CD14-positive monocyte (primary cell): ENCODE results near the gene HLTF. TPM values are rescaled to one million over a fixed set of nuclear protein-coding genes. Genes with fewer than 3 reads are reported as not detected.

Experiments
- DNase-seq, 3 donors: peaks; one replicate each; pipeline ENCODE4 v3.0.0-alpha.2; 2011 to 2022
- H2AFZ ChIP-seq: 2 replicates; pipeline ENCODE4 v1.6.0; 2012; ENCODE audit warnings: mild to moderate bottlenecking, low read depth, low read length, inconsistent platforms; ENCODE audit not compliant: insufficient read depth, poor library complexity, severe bottlenecking
- H3K27ac ChIP-seq, 2 donors: 1 replicate in 1 of 2; 2 replicates in 1 of 2; pipeline ENCODE4 v1.5.1; 2012 to 2013; ENCODE audit warnings: low read length in 2 of 2, control low read depth in 1 of 2, inconsistent platforms in 1 of 2, low read depth in 1 of 2, mild to moderate bottlenecking in 1 of 2
- H3K27me3 ChIP-seq, 2 donors: one replicate each; pipeline versions ENCODE4 v1.6.0 to v1.6.1; 2011 to 2013; ENCODE audit warnings: low read length in 2 of 2; ENCODE audit not compliant: control insufficient read depth in 2 of 2, insufficient read depth in 2 of 2
- H3K36me3 ChIP-seq, 2 donors: replicated peaks in 1 of 2; 1 replicate in 1 of 2; 2 replicates in 1 of 2; pipeline versions ENCODE4 v1.5.1 to v1.6.1; 2012 to 2013; ENCODE audit warnings: low read length in 2 of 2, control low read depth in 1 of 2, inconsistent platforms in 1 of 2, mild to moderate bottlenecking in 1 of 2; ENCODE audit not compliant: insufficient read depth in 2 of 2, control insufficient read depth in 1 of 2
- H3K4me1 ChIP-seq, 2 donors: 1 replicate in 1 of 2; 2 replicates in 1 of 2; pipeline versions ENCODE4 v1.5.1 to v1.6.1; 2012 to 2013; ENCODE audit warnings: low read length in 2 of 2, control low read depth in 1 of 2, inconsistent platforms in 1 of 2, mild to moderate bottlenecking in 1 of 2, moderate library complexity in 1 of 2; ENCODE audit not compliant: insufficient read depth in 2 of 2, control insufficient read depth in 1 of 2
- H3K4me2 ChIP-seq: replicated peaks from 2 replicates; pipeline ENCODE3; 2012; ENCODE audit warnings: low read length, moderate library complexity, mild to moderate bottlenecking; ENCODE audit not compliant: poor library complexity, severe bottlenecking; ENCODE audit errors: extremely low read depth
- H3K4me3 ChIP-seq, 3 experiments: fragments of 200-600 bp in 1 of 3; sonication (generic) in 1 of 3; replicated peaks in 1 of 3; 1 replicate in 2 of 3; 2 replicates in 1 of 3; pipeline ENCODE4 v1.5.1; 2011 to 2013; ENCODE audit warnings: low read length in 3 of 3, mild to moderate bottlenecking in 3 of 3, control low read depth in 2 of 3, low read depth in 2 of 3, inconsistent platforms in 1 of 3, moderate library complexity in 1 of 3
- H3K79me2 ChIP-seq: 2 replicates; pipeline ENCODE4 v1.6.0; 2012; ENCODE audit warnings: mild to moderate bottlenecking, control low read depth, inconsistent platforms, low read length, moderate library complexity; ENCODE audit not compliant: insufficient read depth
- H3K9ac ChIP-seq: 2 replicates; pipeline ENCODE4 v1.6.0; 2017; ENCODE audit warnings: low read length, mild to moderate bottlenecking; ENCODE audit not compliant: insufficient read depth, poor library complexity, severe bottlenecking
- H3K9me3 ChIP-seq, 2 donors: replicated peaks in 1 of 2; 1 replicate in 1 of 2; 2 replicates in 1 of 2; pipeline versions ENCODE4 v1.5.1 to v1.6.1; 2012 to 2013; ENCODE audit warnings: low read length in 2 of 2, control low read depth in 1 of 2; ENCODE audit not compliant: control insufficient read depth in 1 of 2, insufficient read depth in 1 of 2
- H4K20me1 ChIP-seq: 2 replicates; pipeline ENCODE4 v1.6.0; 2012; ENCODE audit warnings: mild to moderate bottlenecking, low read length, control low read depth, moderate library complexity; ENCODE audit not compliant: insufficient read depth
- H3K27ac Mint-ChIP-seq, 7 donors: one replicate each; pipeline ENCODE4 v1.8.0; 2020; ENCODE audit warnings: mild to moderate bottlenecking in 7 of 7, mixed read lengths in 7 of 7, moderate library complexity in 6 of 7, inconsistent platforms in 2 of 7
- H3K27me3 Mint-ChIP-seq, 3 donors: one replicate each; pipeline ENCODE4 v1.8.0; 2021 to 2022; ENCODE audit warnings: low read depth in 3 of 3, mild to moderate bottlenecking in 3 of 3, mixed read lengths in 3 of 3, moderate library complexity in 3 of 3, inconsistent platforms in 1 of 3
- H3K36me3 Mint-ChIP-seq, 2 donors: one replicate each; pipeline ENCODE4 v1.8.0; 2020; ENCODE audit warnings: mixed read lengths in 2 of 2, inconsistent platforms in 1 of 2, mild to moderate bottlenecking in 1 of 2
- H3K4me1 Mint-ChIP-seq: one replicate; pipeline ENCODE4 v1.8.0; 2020; ENCODE audit warnings: mild to moderate bottlenecking, mixed read lengths
- H3K4me3 Mint-ChIP-seq, 2 donors: one replicate each; pipeline ENCODE4 v1.8.0; 2020; ENCODE audit warnings: mild to moderate bottlenecking in 2 of 2, mixed read lengths in 2 of 2, moderate library complexity in 1 of 2
- H3K9me3 Mint-ChIP-seq, 7 donors: one replicate each; pipeline ENCODE4 v1.8.0; 2020 to 2022; ENCODE audit warnings: mixed read lengths in 7 of 7, mild to moderate bottlenecking in 6 of 7, moderate library complexity in 6 of 7, inconsistent platforms in 2 of 7
- CTCF ChIP-seq: fragments of 200-600 bp; IDR thresholded peaks from one replicate; pipeline ENCODE4 v1.8.0; 2022; ENCODE audit warnings: antibody characterized with exemption, mild to moderate bottlenecking
- WGBS: methylation state at CpG from one replicate; pipeline ENCODE4 v1.1.5; 2013; ENCODE audit warnings: missing lambda C conversion rate; ENCODE audit not compliant: insufficient coverage; 5-methylcytosine and 5-hydroxymethylcytosine counted together
- intact Hi-C, 2 donors: fragments of 100-400 bp; cut with micrococcal nuclease; formaldehyde crosslinking; loops; one replicate each; pipeline versions ENCODE4 v1.15.0 to v1.15.1; 2023
- polyA plus RNA-seq, 3 donors: library from polyadenylated mRNA; depleted of rRNA in 1 of 3; unstranded in 2 of 3; stranded (reverse) in 1 of 3; fragments of 300-500 nt in 2 of 3; fragments of >200 nt in 1 of 3; fragmentation: Illumina TruSeq in 2 of 3; gene quantifications; 1 replicate in 2 of 3; 2 replicates in 1 of 3; pipeline ENCODE4 v1.2.3, GENCODE V29; 2012 to 2021

Gene HLTF
- polyA plus RNA-seq, 3 donors, result 2.0 to 4.6 (median 2.7) TPM

- H3K4me3 ChIP-seq, result no peak overlapping the region
- Mint-ChIP-seq H3K4me1 (no peaks in the 10 kb centered on the region), H3K27ac (peak overlapping the region in 4 of 7 donors; percentile 5 to 77 (median 24)), H3K4me3 (no peak overlapping the region), H3K9me3 (no peaks in the 10 kb centered on the region), H3K27me3 (peaks cover 0 to 2% (median 0%) of the 10 kb centered on the region in 3 donors), H3K36me3 (peaks cover 64 to 91% of the 10 kb centered on the region in 2 donors)
- no peak for DNase-seq
- 100% methylated on average over 6 of the region's 9 CpGs for WGBS
- no peaks in the 10 kb centered on the region for H3K4me1 ChIP-seq
- peaks cover 74 to 97% of the 10 kb centered on the region in 2 donors for H3K36me3 ChIP-seq
- intact Hi-C loops, result no loop called here
- TF ChIP-seq CTCF, result no peak
- no peak overlapping the region for H2AFZ ChIP-seq
- H3K27me3 ChIP-seq, result no peaks in the 10 kb centered on the region
- no peaks in the 10 kb centered on the region for H3K9me3 ChIP-seq
- H3K27ac ChIP-seq, result peak overlapping the region in 1 of 2 donors; percentile 15
- peaks cover 53% of the 10 kb centered on the region for H4K20me1 ChIP-seq
- H3K79me2 ChIP-seq, result peaks cover 4% of the 10 kb centered on the region
- H3K4me2 ChIP-seq, result no peak overlapping the region
- no peak overlapping the region for H3K9ac ChIP-seq
Measured at GRCh38 chr3:149016669-149017541, 69.4 kb downstream of the HLTF start.

GRCh38 chr3:149016242-149016641, 70.1 kb downstream of the HLTF start:
- H3K36me3 ChIP-seq, result peaks cover 74 to 97% of the 10 kb centered on the region in 2 donors
- intact Hi-C loops, result no loop called here
- no peaks in the 10 kb centered on the region for H3K4me1 ChIP-seq
- no peak overlapping the region for H3K4me2 ChIP-seq
- H3K36me3 Mint-ChIP-seq, result peaks cover 65 to 91% of the 10 kb centered on the region in 2 donors
- no peaks in the 10 kb centered on the region for H3K9me3 Mint-ChIP-seq
- H3K27me3 Mint-ChIP-seq, result peaks cover 0 to 2% (median 0%) of the 10 kb centered on the region in 3 donors
- H3K4me3 ChIP-seq, result no peak overlapping the region
- no peaks in the 10 kb centered on the region for H3K4me1 Mint-ChIP-seq
- peaks cover 4% of the 10 kb centered on the region for H3K79me2 ChIP-seq
- no peak overlapping the region for H3K4me3 Mint-ChIP-seq
- no peak for TF ChIP-seq CTCF
- no peaks in the 10 kb centered on the region for H3K9me3 ChIP-seq
- H2AFZ ChIP-seq, result no peak overlapping the region
- no peak overlapping the region for H3K9ac ChIP-seq
- H3K27ac ChIP-seq, result peak overlapping the region in 1 of 2 donors; percentile 15
- H3K27ac Mint-ChIP-seq, result peak overlapping the region in 2 of 7 donors; percentile 16 to 32
- H4K20me1 ChIP-seq, result peaks cover 51% of the 10 kb centered on the region
- no peak for DNase-seq
- no peaks in the 10 kb centered on the region for H3K27me3 ChIP-seq
- WGBS, result 100% methylated on average over 1 of the region's 2 CpGs
